HG02943 (cell line): ENCODE results near the gene ARHGEF9.
"Not testable (repeated sequence)": the region's sequence is repeated elsewhere in the genome, so short reads cannot be mapped to it uniquely, and the experiment has no call there.

Experiments used
- ATAC-seq: cut with Tn5 transposase; IDR thresholded peaks from one replicate; pipeline ENCODE4 v1.9.1; 2021; ENCODE audit warnings: mild to moderate bottlenecking, low read depth, moderate library complexity; ENCODE audit not compliant: unreplicated experiment

Gene ARHGEF9

DNA sequence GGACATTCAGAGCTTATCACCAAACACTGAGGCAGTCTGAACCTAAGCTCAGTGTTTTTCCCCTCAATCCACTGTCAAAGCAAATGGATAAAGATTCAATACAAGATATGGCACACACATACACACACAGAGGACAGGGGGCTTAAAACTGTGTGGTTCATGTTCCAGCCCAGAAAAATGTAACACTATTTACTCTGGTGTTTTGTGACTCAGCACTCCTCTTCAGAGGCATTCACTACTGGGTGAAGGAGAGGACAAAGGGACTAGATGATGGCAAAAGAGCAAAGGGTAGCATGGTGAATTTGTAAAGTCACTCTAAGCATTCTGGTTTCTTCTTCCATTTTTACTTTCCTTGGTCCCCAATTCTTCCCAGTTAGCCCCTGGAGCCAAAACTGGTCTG is 120.3 kb downstream of the ARHGEF9 start:
- ATAC-seq, result no peak

DNA sequence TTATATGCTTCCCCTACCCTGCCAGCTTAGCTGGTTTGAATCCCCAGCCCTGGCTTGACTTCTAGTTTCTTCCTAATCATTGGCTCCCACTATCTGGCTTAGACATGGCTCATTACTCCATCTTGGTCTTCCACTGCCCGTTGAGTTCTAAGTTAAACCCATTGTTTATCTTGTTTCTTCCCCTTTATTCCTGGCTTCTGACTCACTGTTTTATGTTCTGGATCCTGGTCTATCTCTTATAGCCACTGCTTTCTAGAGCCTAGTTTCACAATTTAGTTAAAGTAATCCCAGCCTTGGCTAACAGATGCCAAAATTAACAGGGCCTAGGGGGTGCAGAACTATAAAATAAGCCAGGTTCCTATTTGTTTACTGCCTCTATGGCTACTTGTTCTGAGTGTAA is 120.9 kb downstream of the ARHGEF9 start:
- ATAC-seq, result no peak

DNA sequence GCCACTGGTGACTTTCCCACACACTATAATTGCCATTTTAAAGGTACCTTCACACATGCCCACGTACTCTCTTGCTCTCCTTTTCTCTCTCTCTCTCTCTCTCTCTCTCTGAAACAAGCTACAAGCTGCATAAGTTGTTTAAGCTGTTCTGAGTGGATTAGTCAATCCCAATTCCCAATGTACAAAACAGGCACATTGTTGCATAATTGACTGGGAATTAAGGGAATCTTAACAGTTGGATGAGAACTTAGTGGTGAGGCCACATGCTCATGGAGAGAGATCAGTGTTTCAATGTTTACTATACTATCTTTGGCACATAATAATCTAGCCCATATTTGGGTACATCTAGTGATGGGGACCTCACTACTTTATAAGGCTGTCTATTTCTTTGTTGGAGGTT is 123.3 kb downstream of the ARHGEF9 start:
- no peak for ATAC-seq

DNA sequence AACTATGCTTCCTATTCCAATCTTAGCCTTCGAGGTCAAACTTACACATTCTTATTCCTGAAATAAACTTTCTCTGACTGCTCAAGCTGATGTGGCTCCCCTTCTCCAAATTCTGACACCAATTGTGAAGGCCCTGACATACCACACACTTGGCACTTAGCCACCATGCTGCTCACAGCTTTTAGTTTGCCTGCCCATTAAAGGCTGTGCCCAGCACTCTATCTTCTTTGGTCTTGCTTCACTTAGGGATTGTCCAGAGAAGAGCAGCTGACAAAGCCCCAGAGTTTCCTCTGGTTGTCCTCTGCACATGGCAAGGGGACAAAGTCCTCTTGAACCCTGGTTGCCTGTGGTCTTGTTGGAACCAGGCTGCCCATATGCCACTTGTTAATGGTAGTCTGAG is 126.1 kb downstream of the ARHGEF9 start:
- ATAC-seq, result no peak

DNA sequence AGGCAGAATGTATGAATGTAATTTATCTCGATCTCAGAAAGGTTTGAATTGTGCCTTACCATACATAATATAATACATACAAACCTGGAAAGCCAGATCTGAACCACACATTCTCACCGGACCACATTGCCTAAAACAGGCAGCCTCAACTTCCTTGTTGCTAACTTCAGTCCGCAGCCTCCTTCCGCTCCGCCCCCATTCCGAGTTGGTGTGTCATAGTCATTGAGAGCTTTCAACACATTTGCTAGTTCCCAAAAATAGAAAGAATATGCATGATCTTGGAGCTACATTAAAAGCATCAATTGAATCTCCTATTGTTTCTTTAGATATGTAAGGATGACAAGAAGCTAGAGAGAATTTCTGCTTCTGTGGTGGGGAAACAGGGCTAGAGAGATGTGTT is 127.2 kb downstream of the ARHGEF9 start:
- no peak for ATAC-seq

DNA sequence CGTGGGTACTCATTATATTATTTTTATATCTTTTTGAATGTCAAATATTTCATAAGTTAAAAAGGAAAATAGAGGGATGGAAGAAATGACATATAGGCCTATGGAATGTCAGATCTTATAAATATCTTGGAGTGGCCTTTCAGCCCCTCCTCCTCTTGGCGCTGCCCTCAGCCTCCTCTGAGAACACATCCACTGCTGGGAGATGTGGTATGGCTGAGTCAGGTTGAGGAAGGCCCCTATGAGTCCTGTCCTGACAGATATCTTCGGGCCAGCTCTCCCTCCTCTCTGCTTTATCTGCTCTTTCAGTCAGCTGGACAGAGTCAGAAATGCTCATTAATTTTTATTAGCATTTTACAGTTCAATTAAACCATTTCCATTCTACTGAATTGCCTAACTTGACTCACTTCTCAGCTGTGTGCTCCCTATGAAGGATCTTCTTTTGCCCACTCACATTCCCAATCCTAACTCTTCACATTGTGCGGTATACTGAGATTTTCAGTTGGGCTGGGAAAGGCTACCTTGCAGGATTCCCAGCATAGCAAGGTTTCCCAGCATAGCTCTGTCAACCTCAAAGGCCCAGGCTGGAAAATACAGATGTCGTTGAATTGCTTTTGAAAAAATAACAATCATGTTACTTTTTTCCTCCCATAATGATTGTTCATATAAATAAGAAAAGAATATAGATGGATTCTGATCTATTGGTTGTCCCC is 128.0 kb downstream of the ARHGEF9 start:
- no peak for ATAC-seq

DNA sequence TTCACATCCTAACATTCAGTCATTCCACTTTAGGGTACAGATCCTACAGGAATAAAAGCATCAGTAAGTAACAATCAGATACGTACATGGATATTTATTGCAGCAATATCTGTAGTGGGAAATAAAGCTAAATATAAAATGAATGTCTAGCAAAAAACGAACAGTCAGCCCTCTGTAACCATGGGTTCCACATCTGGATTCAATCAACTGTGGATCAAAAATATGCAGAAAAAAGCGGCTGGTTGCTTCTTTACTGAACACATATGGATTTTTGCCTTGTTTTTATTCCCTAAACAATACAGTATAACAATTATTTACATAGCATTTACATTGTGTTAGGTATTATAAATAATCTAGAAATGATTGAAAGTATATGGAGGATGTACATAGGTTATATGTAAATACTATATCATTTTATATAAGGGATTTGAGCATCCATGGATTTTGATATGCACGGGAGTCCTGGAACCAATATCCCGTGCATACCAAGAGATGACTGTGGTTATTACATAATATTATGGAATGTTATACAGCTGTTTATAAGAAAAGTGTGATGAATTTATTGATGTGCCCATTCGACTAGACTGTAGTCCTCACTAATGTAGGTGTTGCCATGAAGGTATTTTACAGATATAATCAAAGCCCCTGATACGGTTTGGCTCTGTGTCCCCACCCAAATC is 132.8 kb downstream of the ARHGEF9 start:
- no peak for ATAC-seq

DNA sequence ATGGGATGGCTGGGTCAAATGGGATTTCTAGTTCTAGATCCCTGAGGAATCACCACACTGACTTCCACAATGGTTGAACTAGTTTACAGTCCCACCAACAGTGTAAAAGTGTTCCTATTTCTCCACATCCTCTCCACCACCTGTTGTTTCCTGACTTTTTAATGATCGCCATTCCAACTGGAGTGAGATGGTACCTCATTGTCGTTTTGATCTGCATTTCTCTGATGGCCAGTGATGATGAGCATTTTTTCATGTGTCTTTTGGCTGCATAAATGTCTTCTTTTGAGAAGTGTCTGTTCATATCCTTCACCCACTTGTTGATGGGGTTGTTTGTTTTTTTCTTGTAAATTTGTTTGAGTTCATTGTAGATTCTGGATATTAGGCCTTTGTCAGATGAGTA is 139.3 kb downstream of the ARHGEF9 start:
- not testable (repeated sequence) for ATAC-seq

DNA sequence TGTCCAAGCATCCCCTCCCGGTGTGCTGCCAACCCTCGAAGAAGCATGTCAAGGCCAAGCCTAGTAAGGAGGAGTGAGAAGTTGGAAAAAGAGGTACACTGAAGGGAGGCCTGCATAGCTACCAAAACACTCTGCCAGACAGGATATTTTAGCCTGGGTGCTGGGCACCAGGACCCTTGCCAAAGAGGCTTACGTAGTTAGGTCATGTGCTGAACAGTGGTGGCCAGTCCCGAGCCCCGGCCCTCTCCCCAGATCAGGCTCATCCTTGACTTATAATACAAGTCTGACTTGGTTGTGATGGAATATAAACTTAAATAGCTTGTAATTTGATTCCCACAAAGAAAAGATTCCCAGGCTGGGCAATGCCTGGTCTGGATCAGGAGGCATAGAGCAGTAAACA is 149.3 kb downstream of the ARHGEF9 start:
- no peak for ATAC-seq

DNA sequence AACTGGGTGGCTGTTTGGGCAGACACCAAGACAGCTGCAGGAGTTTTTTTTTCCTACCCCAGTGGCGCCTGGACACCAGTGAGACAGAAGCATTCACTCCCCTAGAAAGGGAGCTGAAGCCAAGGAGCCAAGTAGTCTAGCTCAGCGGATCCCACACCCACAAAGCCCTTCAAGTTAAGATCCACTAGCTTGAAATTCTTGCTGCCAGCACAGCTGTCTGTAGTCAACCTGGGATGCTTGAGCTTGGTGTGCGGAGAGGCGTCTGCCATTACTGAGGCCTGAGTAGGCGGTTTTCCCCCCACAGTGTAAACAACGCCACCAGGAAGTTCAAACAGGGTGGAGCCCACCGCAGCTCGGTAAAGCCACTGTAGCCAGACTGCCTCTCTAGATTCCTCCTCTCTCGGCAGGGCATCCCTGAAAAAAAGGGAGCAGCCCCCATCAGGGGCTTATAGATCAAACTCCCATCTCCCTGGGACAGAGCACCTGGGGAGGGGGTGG is 171.4 kb downstream of the ARHGEF9 start:
- no peak for ATAC-seq

DNA sequence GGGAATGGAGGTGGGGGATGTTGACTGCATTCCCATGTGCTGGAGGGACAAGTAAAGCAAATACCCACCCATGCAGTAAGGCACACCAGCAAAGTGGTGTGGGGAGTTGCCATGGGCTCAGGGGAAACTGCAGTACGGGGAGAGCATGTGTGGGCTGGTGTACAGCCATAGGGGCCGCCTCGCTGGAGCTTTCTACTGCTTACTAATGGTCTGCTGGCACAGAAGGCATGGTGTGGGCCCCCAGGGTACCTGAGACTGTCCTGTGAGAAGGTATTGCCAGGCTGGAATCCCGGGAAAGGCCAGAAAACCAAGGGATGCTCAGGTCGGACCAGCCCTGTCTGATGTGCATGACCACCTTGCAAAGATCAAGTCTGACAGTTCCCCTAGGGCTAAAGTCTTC is 199.1 kb downstream of the ARHGEF9 start:
- no peak for ATAC-seq
